Endothelial cell of umbilical vein (primary cell): ENCODE data around the gene TTLL13. TPM values are rescaled to one million over a fixed set of nuclear protein-coding genes. Genes with fewer than 3 reads are reported as not detected.
A peak's percentile ranks its signal among the peaks of the same experiment; 100 is the strongest.

Experiments
- BruUV-seq: library from RNA; stranded (reverse); fragments of 400-500 nt; replicated peaks from 2 replicates; lab custom pipeline; 2021; lab: Mats Ljungman, UMichigan
- CTCF ChIA-PET: fragments of 300-600, 350-600 bp; sonication (Branson Sonifier 250); formaldehyde crosslinking; loops from one replicate; lab custom pipeline; 2021; ENCODE audit warnings: antibody characterized with exemption, inconsistent platforms; lab: Charles Lee
- POLR2A ChIA-PET: fragments of 300-600, 350-600 bp; sonication (Branson Sonifier 250); formaldehyde crosslinking; loops from one replicate; lab custom pipeline; 2021; ENCODE audit warnings: antibody characterized with exemption, inconsistent platforms; lab: Charles Lee
- DNase-seq: peaks from one replicate; pipeline ENCODE4 v3.0.0-alpha.2; 2011; ENCODE audit warnings: low read depth, low spot score
- FAIRE-seq: peaks from 2 replicates; lab custom pipeline; 2011; peaks lifted over from hg19 to GRCh38; lab: Jason Lieb, UNC
- H2AFZ ChIP-seq: 2 replicates; pipeline ENCODE4 v1.6.0; 2012; ENCODE audit warnings: low read depth, low read length, control low read depth, inconsistent platforms
- H3K27ac ChIP-seq: 2 replicates; pipeline ENCODE4 v1.5.1; 2011; ENCODE audit warnings: low read depth, mild to moderate bottlenecking, control low read depth, low read length, moderate library complexity; ENCODE audit not compliant: insufficient read depth
- H3K27me3 ChIP-seq, 2 experiments: 2 replicates each; pipeline versions ENCODE4 v1.6.0 to v1.6.1; 2011; ENCODE audit warnings: low read length in 2 of 2, mixed read lengths in 1 of 2; ENCODE audit not compliant: control insufficient read depth in 2 of 2, insufficient read depth in 2 of 2
- H3K36me3 ChIP-seq, 2 experiments: 2 replicates in 1 of 2; 3 replicates in 1 of 2; pipeline ENCODE4 v1.5.1; 2011; ENCODE audit warnings: low read length in 2 of 2, mild to moderate bottlenecking in 1 of 2, moderate library complexity in 1 of 2; ENCODE audit not compliant: control insufficient read depth in 2 of 2, insufficient read depth in 2 of 2; ENCODE audit errors: extremely low read depth in 1 of 2
- H3K4me1 ChIP-seq: 3 replicates; pipeline ENCODE4 v1.5.1; 2011; ENCODE audit warnings: mild to moderate bottlenecking, low read length; ENCODE audit not compliant: control insufficient read depth, insufficient read depth; ENCODE audit errors: extremely low read depth
- H3K4me2 ChIP-seq: 2 replicates; pipeline ENCODE4 v1.6.1; 2011; ENCODE audit warnings: low read length, control low read depth, mixed read lengths; ENCODE audit not compliant: insufficient read depth
- H3K4me3 ChIP-seq, 3 experiments: fragments of 200-600 bp in 1 of 3; sonication (generic), shearing (Covaris generic) in 1 of 3; replicated peaks in 1 of 3; 2 replicates each; pipeline ENCODE4 v1.5.1; 2011 to 2016; ENCODE audit warnings: control low read depth in 3 of 3, low read length in 3 of 3, mild to moderate bottlenecking in 2 of 3, inconsistent platforms in 1 of 3, low read depth in 1 of 3, moderate library complexity in 1 of 3; ENCODE audit not compliant: insufficient read depth in 1 of 3
- H3K79me2 ChIP-seq: 2 replicates; pipeline ENCODE4 v1.6.0; 2012; ENCODE audit warnings: low read length, inconsistent platforms; ENCODE audit not compliant: control insufficient read depth, insufficient read depth
- H3K9ac ChIP-seq: replicated peaks from 2 replicates; pipeline ENCODE3; 2011; ENCODE audit warnings: low read length, control low read depth; ENCODE audit not compliant: insufficient read depth; ENCODE audit errors: extremely low read depth
- H3K9me1 ChIP-seq: replicated peaks from 3 replicates; pipeline ENCODE4 v1.6.0; 2011; ENCODE audit warnings: mild to moderate bottlenecking, low read length; ENCODE audit not compliant: control insufficient read depth, insufficient read depth; ENCODE audit errors: extremely low read depth
- H3K9me3 ChIP-seq: replicated peaks from 2 replicates; pipeline ENCODE4 v1.5.1; 2012; ENCODE audit warnings: low read length, inconsistent platforms; ENCODE audit not compliant: control insufficient read depth, insufficient read depth
- H4K20me1 ChIP-seq: replicated peaks from 2 replicates; pipeline ENCODE3; 2011; ENCODE audit warnings: mild to moderate bottlenecking, low read length; ENCODE audit not compliant: control insufficient read depth, insufficient read depth; ENCODE audit errors: extremely low read depth
- EZH2 ChIP-seq: IDR thresholded peaks from 2 replicates; pipeline ENCODE4 v1.6.1; 2012; ENCODE audit warnings: borderline replicate concordance, low read depth, mild to moderate bottlenecking, moderate library complexity, low read length, inconsistent platforms; ENCODE audit not compliant: severe bottlenecking
- FOS ChIP-seq: IDR thresholded peaks from 2 replicates; pipeline ENCODE4 v1.6.1; 2011; ENCODE audit warnings: mild to moderate bottlenecking, low read length, moderate library complexity, borderline replicate concordance; ENCODE audit not compliant: insufficient read depth
- GATA2 ChIP-seq: IDR thresholded peaks from 2 replicates; pipeline ENCODE4 v1.7.0; 2011; ENCODE audit warnings: low read depth, mild to moderate bottlenecking, moderate library complexity, mixed read lengths, low read length; ENCODE audit not compliant: insufficient read length, insufficient read depth
- JUN ChIP-seq: IDR thresholded peaks from 2 replicates; pipeline ENCODE4 v1.6.1; 2011; ENCODE audit warnings: borderline replicate concordance, low read depth; ENCODE audit not compliant: insufficient read length, insufficient read depth
- MYC ChIP-seq: IDR thresholded peaks from one replicate; pipeline ENCODE4 v1.6.1; 2011; ENCODE audit warnings: mild to moderate bottlenecking, low read depth, low read length
- POLR2A ChIP-seq: IDR thresholded peaks from 2 replicates; pipeline ENCODE4 v1.6.1; 2012; ENCODE audit warnings: low read depth, mild to moderate bottlenecking, control low read depth, low read length
- POLR2AphosphoS5 ChIP-seq: IDR thresholded peaks from 2 replicates; pipeline ENCODE4 v1.6.1; 2012; ENCODE audit warnings: low read depth, mild to moderate bottlenecking, control low read depth, low read length, moderate library complexity; ENCODE audit not compliant: insufficient read depth
- dilution Hi-C: fragments of 300-500 bp; cut with MboI; formaldehyde crosslinking; loops from one replicate; pipeline ENCODE4 v1.15.0; 2019; ENCODE audit warnings: low sequenced_read_pairs; ENCODE audit not compliant: extremely low pct_ligation_motif_present
- intact Hi-C: fragments of 100-400 bp; cut with micrococcal nuclease; formaldehyde crosslinking; loops from one replicate; pipeline ENCODE4 v1.10.0; 2022
- polyA plus RNA-seq, 4 experiments: library from polyadenylated mRNA; depleted of rRNA in 3 of 4; stranded (reverse) in 3 of 4; unstranded in 1 of 4; fragments of >200 nt; gene quantifications; 2 replicates each; pipeline versions ENCODE4 v1.2.1 to v1.2.3, GENCODE V29; 2011 to 2012; ENCODE audit warnings: missing spikeins in 1 of 4
- total RNA-seq: library from RNA; stranded (reverse); gene quantifications from 2 replicates; pipeline ENCODE4 v1.2.3, GENCODE V29; 2021
- TF ChIP-seq, protein P1 (sequence below), 2 donors: IDR thresholded peaks; 1 replicate in 1 of 2; 2 replicates in 1 of 2; pipeline ENCODE4 v1.5.1; 2011; ENCODE audit warnings: low read length in 2 of 2, mild to moderate bottlenecking in 2 of 2, moderate library complexity in 2 of 2, control low read depth in 1 of 2, inconsistent platforms in 1 of 2, low read depth in 1 of 2; ENCODE audit not compliant: insufficient read depth in 1 of 2; ENCODE audit errors: extremely low read depth in 1 of 2

Gene TTLL13
- total and polyA plus RNA-seq, 2 donors (not counting 3 experiments of a cell fraction or from before 2014, with no cell fraction given) = 0.04 TPM; not detected in 1

DNA sequence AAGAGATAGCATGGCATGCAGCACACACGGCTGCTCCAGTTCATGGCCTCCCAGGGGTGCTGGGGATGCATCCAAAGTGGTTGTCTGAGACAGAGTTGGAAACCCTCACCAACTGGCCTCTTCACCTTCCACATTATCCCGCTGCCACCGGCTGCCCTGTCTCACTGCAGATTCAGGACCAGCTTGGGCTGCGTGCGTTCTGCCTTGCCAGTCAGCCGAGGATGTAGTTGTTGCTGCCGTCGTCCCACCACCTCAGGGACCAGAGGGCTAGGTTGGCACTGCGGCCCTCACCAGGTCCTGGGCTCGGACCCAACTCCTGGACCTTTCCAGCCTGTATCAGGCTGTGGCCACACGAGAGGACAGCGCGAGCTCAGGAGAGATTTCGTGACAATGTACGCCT is 20.4 kb upstream of the TTLL13 start:
- Histone ChIP-seq H3K4me1 (peaks cover 9% of the 10 kb centered on the region), H3K4me2 (no peak overlapping the region), H3K9me1 (no peaks in the 10 kb centered on the region), H3K79me2 (peaks cover 11% of the 10 kb centered on the region), H3K9ac (no peak overlapping the region), H4K20me1 (no peaks in the 10 kb centered on the region), H3K9me3 (no peaks in the 10 kb centered on the region), H3K4me3 (no peak overlapping the region), H2AFZ (no peak overlapping the region), H3K27me3 (no peaks in the 10 kb centered on the region), H3K27ac (no peak overlapping the region), H3K36me3 (peaks cover 3 to 17% of the 10 kb centered on the region in 2 experiments)
- no peak for DNase-seq
- TF ChIP-seq JUN (no peak), POLR2AphosphoS5 (no peak), FOS (no peak), MYC (no peak), POLR2A (no peak), GATA2 (no peak)
- POLR2A ChIA-PET = no interaction called here
- dilution Hi-C loops = no loop called here
- intact Hi-C loops = no loop called here
- no peak for FAIRE-seq
- CTCF ChIA-PET = interaction anchor here (1.4 to 5.2 kb wide), 2 partner anchors 8 to 14 kb away, joined by 3 to 47 read pairs; no protein-coding TSS in a partner anchor
- BruUV-seq = TSS peak; percentile 24

DNA sequence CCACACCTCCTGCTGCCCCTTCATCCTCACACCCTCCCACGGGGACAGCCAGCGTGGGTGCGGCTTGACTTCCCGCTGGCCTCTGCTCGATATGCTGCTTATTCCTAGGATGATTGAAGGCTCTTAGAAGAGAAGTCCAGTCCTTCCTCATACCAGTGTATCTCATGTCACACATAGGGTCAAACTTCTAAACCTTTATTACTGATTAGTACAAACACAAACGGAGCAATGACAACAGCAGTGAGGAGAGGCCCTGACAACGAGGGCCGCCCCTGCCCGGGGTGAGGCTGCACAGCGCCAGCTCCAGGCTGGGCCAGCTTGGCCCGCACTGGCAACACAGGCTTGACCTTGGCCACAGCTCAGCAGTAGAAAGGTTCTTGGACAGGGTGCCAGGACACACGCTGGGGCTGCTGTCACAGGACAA is 19.3 kb upstream of the TTLL13 start:
- dilution Hi-C loops = no loop called here
- DNase-seq (no peak), FAIRE-seq (no peak)
- H3K79me2 ChIP-seq = peaks cover 11% of the 10 kb centered on the region
- H4K20me1 ChIP-seq = no peaks in the 10 kb centered on the region
- CTCF ChIA-PET = interaction anchor here (1.0 to 5.2 kb wide), 3 partner anchors 9 to 15 kb away, joined by 3 to 47 read pairs (median 4); no protein-coding TSS in a partner anchor
- H3K4me3 ChIP-seq = no peak overlapping the region
- TF ChIP-seq EZH2 (no peak), POLR2AphosphoS5 (no peak), MYC (no peak), GATA2 (no peak), JUN (no peak), FOS (no peak)
- TF ChIP-seq, protein P1, sequence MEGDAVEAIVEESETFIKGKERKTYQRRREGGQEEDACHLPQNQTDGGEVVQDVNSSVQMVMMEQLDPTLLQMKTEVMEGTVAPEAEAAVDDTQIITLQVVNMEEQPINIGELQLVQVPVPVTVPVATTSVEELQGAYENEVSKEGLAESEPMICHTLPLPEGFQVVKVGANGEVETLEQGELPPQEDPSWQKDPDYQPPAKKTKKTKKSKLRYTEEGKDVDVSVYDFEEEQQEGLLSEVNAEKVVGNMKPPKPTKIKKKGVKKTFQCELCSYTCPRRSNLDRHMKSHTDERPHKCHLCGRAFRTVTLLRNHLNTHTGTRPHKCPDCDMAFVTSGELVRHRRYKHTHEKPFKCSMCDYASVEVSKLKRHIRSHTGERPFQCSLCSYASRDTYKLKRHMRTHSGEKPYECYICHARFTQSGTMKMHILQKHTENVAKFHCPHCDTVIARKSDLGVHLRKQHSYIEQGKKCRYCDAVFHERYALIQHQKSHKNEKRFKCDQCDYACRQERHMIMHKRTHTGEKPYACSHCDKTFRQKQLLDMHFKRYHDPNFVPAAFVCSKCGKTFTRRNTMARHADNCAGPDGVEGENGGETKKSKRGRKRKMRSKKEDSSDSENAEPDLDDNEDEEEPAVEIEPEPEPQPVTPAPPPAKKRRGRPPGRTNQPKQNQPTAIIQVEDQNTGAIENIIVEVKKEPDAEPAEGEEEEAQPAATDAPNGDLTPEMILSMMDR (IDR thresholded peaks at IDR 0.05; ENCODE audit: extremely low read depth in 1 of 2, insufficient read depth in 1 of 2, low read depth in 1 of 2, low read length in 2 of 2) = no peak
- H3K27me3 ChIP-seq = no peaks in the 10 kb centered on the region
- intact Hi-C loops = loop anchor here (5.0 kb wide), 1 partner anchor 128 kb away; the partner anchor contains the start of gene IDH2
- peaks cover 3 to 17% of the 10 kb centered on the region in 2 experiments for H3K36me3 ChIP-seq
- BruUV-seq = no TSS peak
- POLR2A ChIA-PET = no interaction called here
- H3K9me1 ChIP-seq = no peaks in the 10 kb centered on the region
- no peaks in the 10 kb centered on the region for H3K9me3 ChIP-seq
- H3K4me1 ChIP-seq = peaks cover 18% of the 10 kb centered on the region
- no peak overlapping the region for H3K9ac ChIP-seq
- no peak overlapping the region for H3K4me2 ChIP-seq
- H2AFZ ChIP-seq = no peak overlapping the region
- H3K27ac ChIP-seq = no peak overlapping the region
